HepG2 (cell line): ENCODE data around the gene WEE1. TPM values are rescaled to one million over a fixed set of nuclear protein-coding genes. Genes with fewer than 3 reads are reported as not detected.
A peak's percentile ranks its signal among the peaks of the same experiment; 100 is the strongest.

ENCODE experiments used
- ATAC-seq: fragments of 200-7000 bp; cut with Tn5 transposase; 3 replicates; pipeline ENCODE4 v1.9.1; 2020; ENCODE audit warnings: mild to moderate bottlenecking, moderate library complexity
- BruUV-seq: library from RNA; stranded (reverse); fragments of 400-500 nt; replicated peaks from 2 replicates; lab custom pipeline; 2021; lab: Mats Ljungman, UMichigan
- CTCF ChIA-PET: fragments of 300-600 bp; formaldehyde crosslinking; extraction: SDS; loops from one replicate; lab custom pipeline; 2021; ENCODE audit warnings: low total read pairs, inconsistent platforms, low intra/inter-chr PET ratio; lab: Yijun Ruan, JAX
- POLR2A ChIA-PET: fragments of 350-600 bp; sonication (Branson Sonifier 250); formaldehyde crosslinking; loops from one replicate; lab custom pipeline; 2020; ENCODE audit warnings: antibody characterized with exemption, inconsistent platforms; lab: Yijun Ruan, JAX
- DNase-seq: peaks from one replicate; pipeline ENCODE4 v3.0.0-alpha.2; 2015; ENCODE audit warnings: low spot score
- FAIRE-seq: peaks from 3 replicates; lab custom pipeline; 2011; peaks lifted over from hg19 to GRCh38; lab: Jason Lieb, UNC
- H2AFZ ChIP-seq: one replicate; pipeline ENCODE4 v1.6.1; 2011; ENCODE audit warnings: low read length, inconsistent platforms
- H3K27ac ChIP-seq: fragments of 300-600 bp; 3 replicates; pipeline ENCODE4 v1.8.0; 2011; ENCODE audit warnings: mixed run types, mild to moderate bottlenecking, mixed read lengths, low read length, inconsistent platforms; ENCODE audit not compliant: insufficient read depth; ENCODE audit errors: extremely low read length
- H3K27me3 ChIP-seq, 2 experiments: fragments of 200-600 bp in 1 of 2; 2 replicates in 1 of 2; 3 replicates in 1 of 2; pipeline versions ENCODE4 v1.6.0 to v1.8.0; 2011; ENCODE audit warnings: low read length in 2 of 2, mild to moderate bottlenecking in 2 of 2, moderate library complexity in 2 of 2, inconsistent platforms in 1 of 2; ENCODE audit not compliant: insufficient read depth in 2 of 2, control insufficient read depth in 1 of 2
- H3K36me3 ChIP-seq, 2 experiments: fragments of 200-600 bp in 1 of 2; replicated peaks in 1 of 2; 2 replicates in 1 of 2; 3 replicates in 1 of 2; pipeline versions ENCODE4 v1.5.1 to v1.8.0; 2011; ENCODE audit warnings: low read length in 2 of 2, inconsistent platforms in 1 of 2; ENCODE audit not compliant: insufficient read depth in 2 of 2, control insufficient read depth in 1 of 2
- H3K4me1 ChIP-seq: 2 replicates; pipeline ENCODE4 v1.5.1; 2012; ENCODE audit warnings: low read length, inconsistent platforms; ENCODE audit not compliant: insufficient read depth
- H3K4me2 ChIP-seq: 2 replicates; pipeline ENCODE4 v1.6.0; 2011; ENCODE audit warnings: low read depth, low read length, inconsistent platforms
- H3K4me3 ChIP-seq, 3 experiments: fragments of 200-600 bp in 1 of 3; sonication (generic), shearing (Covaris generic) in 1 of 3; replicated peaks in 1 of 3; 2 replicates each; pipeline ENCODE4 v1.5.1; 2011 to 2016; ENCODE audit warnings: low read length in 3 of 3, inconsistent platforms in 2 of 3, low read depth in 2 of 3, mild to moderate bottlenecking in 2 of 3, control low read depth in 1 of 3, mixed read lengths in 1 of 3; ENCODE audit not compliant: insufficient read depth in 1 of 3
- H3K79me2 ChIP-seq: one replicate; pipeline ENCODE4 v1.6.1; 2011; ENCODE audit warnings: low read length, inconsistent platforms; ENCODE audit not compliant: insufficient read depth
- H3K9ac ChIP-seq: 2 replicates; pipeline ENCODE4 v1.6.0; 2011; ENCODE audit warnings: mild to moderate bottlenecking, low read depth, low read length, inconsistent platforms; ENCODE audit not compliant: insufficient read depth
- H3K9me3 ChIP-seq: 2 replicates; pipeline ENCODE4 v1.5.1; 2012; ENCODE audit warnings: mild to moderate bottlenecking, low read length
- H4K20me1 ChIP-seq: 2 replicates; pipeline ENCODE4 v1.6.0; 2011; ENCODE audit warnings: inconsistent platforms, mild to moderate bottlenecking, low read length, moderate library complexity; ENCODE audit not compliant: insufficient read depth
- ADNP ChIP-seq: sonication (generic); formaldehyde crosslinking; IDR thresholded peaks from 2 replicates; pipeline ENCODE4 v1.4.0; 2020; ENCODE audit warnings: missing genetic modification reagents
- ELK4 ChIP-seq: sonication (generic); formaldehyde crosslinking; IDR thresholded peaks from 2 replicates; pipeline ENCODE4 v1.9.0; 2021; ENCODE audit warnings: missing genetic modification reagents, borderline replicate concordance
- HMG20B ChIP-seq: conservative IDR thresholded peaks from 2 replicates; pipeline ENCODE4 v1.6.1; 2016; ENCODE audit warnings: missing genetic modification reagents, missing compliant biosample characterization
- MTF2 ChIP-seq: sonication (generic); formaldehyde crosslinking; IDR thresholded peaks from 2 replicates; pipeline ENCODE4 v1.5.0; 2020; ENCODE audit warnings: missing genetic modification reagents, borderline replicate concordance
- NFE2L1 ChIP-seq: sonication (generic); formaldehyde crosslinking; IDR thresholded peaks from 2 replicates; pipeline ENCODE4 v1.4.0; 2020; ENCODE audit warnings: missing genetic modification reagents, mild to moderate bottlenecking, borderline replicate concordance
- SNAPC2 ChIP-seq: sonication (generic); formaldehyde crosslinking; IDR thresholded peaks from 2 replicates; pipeline ENCODE4 v1.8.1; 2022; ENCODE audit warnings: mild to moderate bottlenecking, missing genetic modification reagents
- TBX3 ChIP-seq: fragments of 450-650 bp; IDR thresholded peaks from 2 replicates; pipeline ENCODE4 v1.6.1; 2017; ENCODE audit warnings: antibody characterized with exemption, mild to moderate bottlenecking, inconsistent platforms, borderline replicate concordance
- ZNF24 ChIP-seq: fragments of 450-650 bp; IDR thresholded peaks from 2 replicates; pipeline ENCODE4 v1.6.1; 2017; ENCODE audit warnings: antibody characterized with exemption, mild to moderate bottlenecking
- ZNF260 ChIP-seq: sonication (generic); formaldehyde crosslinking; IDR thresholded peaks from 2 replicates; pipeline ENCODE4 v1.4.0; 2020; ENCODE audit warnings: missing genetic modification reagents, low read depth, mild to moderate bottlenecking, borderline replicate concordance
- ZNF468 ChIP-seq: sonication (generic); formaldehyde crosslinking; IDR thresholded peaks from 2 replicates; pipeline ENCODE4 v1.8.0; 2022; ENCODE audit warnings: mild to moderate bottlenecking, moderate library complexity, missing genetic modification reagents
- ZNF605 ChIP-seq: sonication (generic); formaldehyde crosslinking; IDR thresholded peaks from 2 replicates; pipeline ENCODE4 v1.8.0; 2022; ENCODE audit warnings: mild to moderate bottlenecking, missing genetic modification reagents
- ZNF776 ChIP-seq: sonication (generic); formaldehyde crosslinking; IDR thresholded peaks from 2 replicates; pipeline ENCODE4 v1.4.0; 2020; ENCODE audit warnings: mild to moderate bottlenecking, missing genetic modification reagents
- WGBS: methylation state at CpG from one replicate; pipeline ENCODE4 v1.1.6; 2017; ENCODE audit warnings: low lambda C conversion rate; 5-methylcytosine and 5-hydroxymethylcytosine counted together
- in situ Hi-C: cut with HindIII; loops from 2 replicates; pipeline ENCODE4 v1.10.0; 2017; ENCODE audit warnings: low pct_unique_long_range_greater_than_20kb; ENCODE audit not compliant: extremely low pct_ligation_motif_present
- intact Hi-C: fragments of 100-400 bp; cut with micrococcal nuclease; formaldehyde crosslinking; loops from one replicate; pipeline ENCODE4 v1.10.0; 2022; ENCODE audit not compliant: unreplicated experiment
- polyA plus RNA-seq, 8 experiments: library from polyadenylated mRNA; depleted of rRNA in 3 of 8; stranded (reverse) in 7 of 8; unstranded in 1 of 8; fragments of >200 nt; fragmentation: Illumina TruSeq in 4 of 8; extraction: Trizol in 4 of 8; gene quantifications; 2 replicates each; pipeline versions ENCODE4 v1.2.1 to v1.2.3, GENCODE V29; 2011 to 2016; ENCODE audit warnings: low read depth in 4 of 8, missing spikeins in 1 of 8, mixed read lengths in 1 of 8; ENCODE audit not compliant: insufficient read depth in 1 of 8
- total RNA-seq, 5 experiments: library from RNA; depleted of rRNA; stranded (reverse); fragments of >200 nt; fragmentation: Illumina TruSeq; extraction: Trizol; gene quantifications; 2 replicates each; pipeline ENCODE4 v1.2.3, GENCODE V29; 2016; ENCODE audit warnings: low read depth in 1 of 5

WEE1 gene
- total and polyA plus RNA-seq, 2 of the 13 experiments (the other 11 are each of a cell fraction or from before 2014, with no cell fraction given), result 31.4 to 63.7 TPM

GRCh38 chr11:9619004-9619403 is 45.5 kb downstream of the WEE1 start:
- no peaks in the 10 kb centered on the region for H3K79me2 ChIP-seq
- no peaks in the 10 kb centered on the region for H4K20me1 ChIP-seq
- no peaks in the 10 kb centered on the region for H3K36me3 ChIP-seq
- no peaks in the 10 kb centered on the region for H3K9me3 ChIP-seq
- H3K4me1 ChIP-seq, result peaks cover 12% of the 10 kb centered on the region
- CTCF ChIA-PET, result no interaction called here
- no peak overlapping the region for H3K27ac ChIP-seq
- no peak overlapping the region for H3K4me3 ChIP-seq
- ATAC-seq (no peak), FAIRE-seq (no peak), DNase-seq (no peak)
- TF ChIP-seq HMG20B (CRISPR knock-in tag) (no peak), ZNF24 (peak; percentile 81)
- H3K9ac ChIP-seq, result no peak overlapping the region
- no TSS peak for BruUV-seq
- POLR2A ChIA-PET, result no interaction called here
- no peak overlapping the region for H3K4me2 ChIP-seq
- no peak overlapping the region for H2AFZ ChIP-seq
- intact Hi-C loops (no loop called here), in situ Hi-C loops (no loop called here)
- peaks cover 0 to 1% of the 10 kb centered on the region in 2 experiments; a peak in 2 of 5 replicates for H3K27me3 ChIP-seq
- 80% methylated on average over 1 of the region's 1 CpG for WGBS

- H3K27ac ChIP-seq, result no peak overlapping the region
- no peak overlapping the region for H3K9ac ChIP-seq
- H3K4me1 ChIP-seq, result peaks cover 4% of the 10 kb centered on the region
- H2AFZ ChIP-seq, result no peak overlapping the region
- no peak overlapping the region for H3K4me3 ChIP-seq
- in situ Hi-C loops, result no loop called here
- H4K20me1 ChIP-seq, result no peaks in the 10 kb centered on the region
- intact Hi-C loops, result no loop called here
- H3K4me2 ChIP-seq, result no peak overlapping the region
- CTCF ChIA-PET, result no interaction called here
- no peak for DNase-seq
- no peaks in the 10 kb centered on the region for H3K79me2 ChIP-seq
- BruUV-seq, result no TSS peak
- peaks cover 0 to 1% of the 10 kb centered on the region in 2 experiments; a peak in 1 of 5 replicates for H3K27me3 ChIP-seq
- H3K36me3 ChIP-seq, result no peaks in the 10 kb centered on the region
- POLR2A ChIA-PET, result no interaction called here
- no peak for ATAC-seq
- FAIRE-seq, result no peak
- H3K9me3 ChIP-seq, result no peaks in the 10 kb centered on the region
- TF ChIP-seq ELK4 (CRISPR knock-in tag), result no peak
- no peak for TF ChIP-seq ZNF468
- no peak for TF ChIP-seq ADNP (CRISPR knock-in tag)
- TF ChIP-seq TBX3, result no peak
- no peak for TF ChIP-seq SNAPC2 (CRISPR knock-in tag)
- no peak for TF ChIP-seq NFE2L1 (CRISPR knock-in tag)
- TF ChIP-seq MTF2 (CRISPR knock-in tag), result no peak
- no peak for TF ChIP-seq ZNF605 (CRISPR knock-in tag)
- no peak for TF ChIP-seq ZNF260
- no peak for TF ChIP-seq ZNF776 (CRISPR knock-in tag)
Measured at GRCh38 chr11:9619971-9620370, 46.5 kb downstream of the WEE1 start.
